Measurements from ENCODE around the gene STK39.
"Not testable (repeated sequence)": the region's sequence is repeated elsewhere in the genome, so short reads cannot be mapped to it uniquely, and the experiment has no call there.

Gene STK39

DNA sequence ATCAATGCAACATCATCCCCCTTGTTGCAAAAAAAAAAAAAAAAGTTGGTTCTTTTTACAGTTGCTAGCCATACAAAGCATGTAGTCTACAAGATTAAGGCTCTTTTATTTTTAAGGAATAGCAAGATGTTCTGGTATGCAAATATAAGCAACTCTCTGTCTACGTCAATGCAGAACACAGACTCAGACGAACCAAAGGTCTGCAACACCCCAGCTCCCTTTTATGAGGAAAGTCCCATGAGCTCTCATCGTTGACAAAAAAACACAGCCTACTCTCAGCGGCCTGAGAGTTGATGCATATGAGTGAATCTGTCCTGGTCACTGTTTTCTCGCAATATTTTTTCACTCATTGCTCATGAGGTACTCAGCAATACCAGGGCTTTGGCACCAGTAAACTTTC, 112.9 kb downstream of the STK39 start:
- DNase-seq = no peak

DNA sequence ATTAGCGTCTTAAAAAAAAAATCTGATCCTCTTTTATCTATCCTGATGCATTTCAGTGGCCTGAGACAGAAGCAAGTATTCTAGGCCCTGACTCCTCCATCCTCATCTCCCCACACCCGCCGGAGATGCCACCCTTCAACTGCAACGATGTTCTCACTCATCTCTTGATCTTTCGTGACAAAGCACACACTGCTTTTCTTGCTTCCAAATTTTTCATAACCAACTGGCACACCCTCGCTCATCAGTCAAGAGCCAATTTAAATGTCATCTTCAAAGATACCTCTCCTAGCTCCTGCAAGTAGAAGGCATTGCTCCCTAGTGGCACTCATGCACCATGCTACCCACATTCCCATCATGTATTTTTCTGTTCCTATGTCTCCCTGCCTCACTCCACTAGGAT, 115.0 kb downstream of the STK39 start:
- no peak for DNase-seq

DNA sequence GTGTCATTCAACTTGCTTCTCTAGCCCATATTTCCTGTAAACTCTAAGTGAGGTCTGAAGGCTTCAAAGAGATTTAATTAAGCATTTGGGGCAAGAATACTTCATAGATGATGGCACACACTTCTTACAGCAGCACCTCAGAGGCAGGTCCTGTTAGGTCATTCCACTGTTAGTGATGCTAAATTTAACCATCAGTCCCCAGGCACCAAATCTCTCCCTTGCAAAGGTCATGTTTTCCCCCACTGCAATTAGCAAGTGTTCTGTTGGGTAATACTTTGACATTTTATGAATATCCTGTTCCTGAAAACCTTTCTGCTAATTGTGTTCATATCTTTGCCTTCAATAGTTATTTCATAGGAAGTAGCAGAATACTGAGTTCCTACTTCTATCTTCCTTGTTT, 117.0 kb downstream of the STK39 start:
- DNase-seq = no peak

DNA sequence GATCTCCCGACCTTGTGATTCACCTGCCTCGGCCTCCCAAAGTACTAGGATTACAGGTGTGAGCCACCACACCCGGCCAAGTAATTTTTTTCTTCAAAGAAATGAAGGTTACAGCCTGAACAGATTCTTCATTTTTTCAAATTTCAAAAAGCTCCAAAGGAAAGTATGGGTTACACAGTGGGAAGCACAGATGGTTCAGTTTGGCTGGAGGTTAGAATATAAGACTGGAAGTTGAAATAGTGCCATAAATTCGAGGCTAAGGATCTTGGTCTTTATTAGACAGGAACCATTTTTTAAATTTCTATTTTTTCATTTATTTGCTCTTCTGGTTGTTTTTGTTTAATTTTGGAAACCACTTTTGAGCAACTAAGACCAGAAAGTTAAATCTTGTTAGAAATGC, 120.0 kb downstream of the STK39 start:
- no peak for DNase-seq

DNA sequence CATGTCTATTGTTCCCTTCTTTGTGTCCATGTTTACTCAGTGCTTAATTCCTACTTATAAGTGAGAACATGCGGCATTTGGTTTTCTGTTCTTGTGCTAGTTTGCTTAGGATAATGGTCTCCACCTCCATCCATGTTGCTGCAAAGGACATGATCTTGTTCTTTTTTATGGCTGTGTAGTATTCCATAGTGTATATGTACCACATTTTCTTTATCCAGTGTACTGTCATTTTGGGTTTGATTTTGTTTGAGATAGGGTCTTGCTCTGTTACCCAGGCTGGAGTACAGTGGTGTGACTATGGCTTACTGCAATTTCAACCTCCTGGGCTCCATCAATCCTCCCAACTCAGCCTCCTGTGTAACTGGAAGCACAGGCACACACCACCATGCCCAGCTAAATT, 125.2 kb downstream of the STK39 start:
- DNase-seq = not testable (repeated sequence)

DNA sequence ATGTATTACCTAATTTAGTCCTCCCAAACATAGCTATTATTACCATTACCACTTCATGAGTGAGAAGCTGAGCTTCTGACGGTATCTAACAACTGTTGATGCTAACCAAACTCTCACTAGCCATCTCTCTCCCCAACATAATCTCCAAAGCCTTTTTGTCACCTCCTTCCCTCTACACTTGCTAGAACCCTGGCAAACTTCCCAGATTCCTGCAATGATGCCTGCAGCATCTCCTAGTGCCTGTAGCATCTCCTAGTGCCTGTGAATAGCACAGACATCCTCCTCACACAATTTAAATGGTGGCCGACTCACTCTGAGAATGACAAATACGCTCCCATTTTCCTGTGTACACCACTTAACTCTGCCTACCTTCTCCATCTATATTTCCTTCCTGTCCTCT, 126.7 kb downstream of the STK39 start:
- DNase-seq = no peak

DNA sequence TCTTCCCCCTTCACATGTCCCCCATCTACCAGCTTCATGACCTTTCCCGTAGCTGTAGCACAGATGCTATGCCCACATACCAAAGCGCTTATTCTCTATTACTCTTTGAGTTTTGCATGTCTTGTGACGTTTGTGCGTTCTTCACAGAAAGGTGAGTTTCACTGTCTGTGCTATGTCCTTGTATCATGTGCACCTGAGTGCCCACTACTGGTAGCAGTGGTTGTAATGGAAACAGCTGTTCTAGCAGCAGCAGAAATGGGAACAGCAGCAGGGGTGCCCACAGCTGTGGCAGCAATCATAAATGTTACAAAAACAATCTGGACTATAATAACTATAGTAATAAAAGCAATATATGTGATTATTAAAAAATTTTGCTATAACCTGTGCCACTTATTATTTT, 127.1 kb downstream of the STK39 start:
- no peak for DNase-seq

DNA sequence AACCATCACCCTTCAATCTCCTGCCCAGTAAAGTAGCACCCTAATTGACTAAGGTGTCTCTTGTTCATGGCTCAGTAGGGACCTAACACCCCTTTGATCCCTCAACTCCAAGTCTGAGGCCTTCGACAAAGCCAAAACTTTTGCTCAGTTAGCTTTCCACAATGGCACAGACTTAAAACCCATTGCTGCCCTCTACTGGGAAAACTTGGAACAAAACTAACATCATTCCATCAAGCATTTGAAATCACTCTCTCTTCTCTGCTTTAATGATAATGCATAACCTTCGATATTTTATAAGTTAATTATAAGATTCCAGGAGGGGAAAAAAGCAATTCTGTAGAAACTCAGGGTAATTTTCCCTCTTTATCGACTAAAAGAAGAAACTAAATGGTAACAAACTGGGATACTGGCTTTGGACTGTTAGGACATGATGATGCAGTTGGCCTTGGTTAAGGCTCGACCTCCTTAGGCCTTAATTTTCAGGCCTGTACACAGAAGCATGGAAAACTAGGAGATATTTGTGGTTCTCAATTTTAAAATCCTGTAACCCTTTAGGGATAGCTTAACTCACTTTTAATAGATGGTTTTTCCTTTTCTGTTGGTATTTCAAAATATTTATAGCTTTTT, 127.8 kb downstream of the STK39 start:
- DNase-seq = no peak

DNA sequence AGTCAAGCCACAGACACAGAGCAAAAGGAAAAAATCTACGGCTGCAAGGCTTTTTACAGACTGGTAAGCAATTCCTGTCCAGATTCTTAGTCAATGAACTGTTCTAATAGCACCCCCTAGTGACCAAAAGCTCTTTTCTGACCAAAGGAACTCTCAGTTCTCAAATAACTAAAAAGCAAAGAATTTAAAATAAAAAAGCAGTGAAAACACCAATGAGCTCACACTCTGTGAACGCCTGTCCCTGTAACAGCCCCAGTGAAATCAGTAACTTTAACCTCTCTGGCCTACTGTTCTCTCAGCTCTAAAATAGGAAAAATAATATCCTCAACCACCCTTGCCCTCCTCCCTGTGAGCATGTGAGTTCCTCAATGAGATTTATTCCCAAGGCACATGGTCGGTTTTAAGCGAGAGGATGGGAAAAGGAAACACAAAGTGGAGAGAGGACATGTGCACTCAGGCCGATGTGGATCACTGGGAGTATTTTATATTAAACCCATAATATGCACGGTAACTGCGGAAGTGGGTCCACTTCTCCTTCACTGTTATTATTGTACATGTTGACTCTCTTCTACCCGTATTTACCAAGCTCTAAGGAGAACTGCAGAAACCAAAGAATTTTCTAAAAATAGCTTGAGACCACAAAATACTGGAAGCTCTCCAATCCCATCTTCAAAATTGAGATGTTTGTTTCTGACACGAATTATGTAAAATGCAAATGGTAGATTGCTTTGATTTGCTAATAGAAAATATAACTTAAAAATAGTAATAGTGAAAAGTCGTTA, 128.5 kb downstream of the STK39 start:
- no peak for DNase-seq

DNA sequence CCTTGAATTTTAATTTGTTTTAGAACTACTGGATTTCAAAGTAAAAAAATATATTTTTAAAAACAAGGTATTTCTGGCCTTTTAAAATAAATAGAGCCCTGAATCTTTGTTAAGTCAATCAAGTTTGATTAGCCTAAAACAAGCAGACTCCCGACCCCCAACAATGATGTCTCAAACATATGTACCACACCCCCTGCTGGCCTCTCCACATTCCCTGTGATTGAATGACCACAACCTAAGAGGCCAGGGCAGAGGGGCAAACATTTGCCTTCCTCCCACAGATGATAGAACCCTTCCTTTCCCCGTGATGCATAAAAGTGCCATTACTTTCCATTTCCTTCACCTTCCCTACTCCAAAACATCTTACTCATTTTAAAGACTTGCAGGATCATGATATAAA, 130.9 kb downstream of the STK39 start:
- DNase-seq = no peak

DNA sequence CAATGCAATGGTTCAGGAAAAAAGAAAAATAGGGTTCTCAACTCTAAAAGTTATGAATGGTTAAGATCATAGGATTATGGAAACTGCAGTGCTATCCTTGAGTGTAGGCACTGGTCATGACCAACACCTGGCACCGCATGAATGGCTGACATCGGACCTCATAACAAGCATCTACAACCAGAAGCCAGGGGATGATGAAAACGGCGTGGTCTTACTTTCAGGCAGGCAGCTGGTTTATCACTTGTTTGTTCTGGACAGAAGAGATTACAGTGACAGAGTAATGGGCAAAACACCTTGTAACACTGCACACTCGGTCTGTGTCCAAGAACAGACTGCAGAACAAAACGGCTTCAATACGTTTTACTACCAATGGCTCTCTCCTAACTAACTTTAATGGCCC, 132.8 kb downstream of the STK39 start:
- no peak for DNase-seq

DNA sequence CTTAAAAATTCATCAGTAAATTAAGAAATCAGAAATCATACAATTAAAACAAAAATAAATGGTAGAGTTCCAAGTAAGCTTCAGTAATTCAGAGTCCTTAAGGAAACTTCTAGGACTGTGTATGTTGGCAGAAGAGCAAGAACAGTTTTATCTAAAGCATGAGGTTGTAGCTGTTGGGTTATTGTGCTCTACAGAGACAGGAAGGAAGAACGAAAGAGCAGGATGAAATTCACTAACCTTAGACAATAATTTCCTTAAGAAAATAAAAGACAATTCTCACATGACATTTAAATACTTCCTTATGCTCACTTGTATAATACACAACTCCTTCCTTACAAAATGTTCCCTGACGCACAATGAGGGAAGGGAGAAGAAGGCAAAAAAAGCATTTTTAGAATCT, 133.4 kb downstream of the STK39 start:
- DNase-seq = no peak

DNA sequence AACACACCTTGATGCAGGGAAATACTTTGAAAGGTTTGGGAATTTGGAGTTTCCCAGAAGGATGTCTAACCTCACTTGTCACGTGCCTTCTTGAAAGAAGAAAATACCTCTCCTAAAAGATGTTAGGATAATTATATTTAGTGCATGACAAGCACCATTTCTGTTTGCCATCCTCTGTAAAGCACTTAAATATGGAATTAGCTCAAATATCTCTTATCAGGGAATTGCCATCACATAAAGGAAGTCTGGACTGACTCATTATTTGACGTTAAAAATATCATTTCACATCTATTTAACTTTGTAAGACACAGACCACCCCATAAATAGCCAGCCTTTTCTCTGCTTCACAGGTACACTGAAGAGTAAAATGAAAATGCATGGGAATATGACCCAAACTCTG, 140.1 kb downstream of the STK39 start:
- no peak for DNase-seq

DNA sequence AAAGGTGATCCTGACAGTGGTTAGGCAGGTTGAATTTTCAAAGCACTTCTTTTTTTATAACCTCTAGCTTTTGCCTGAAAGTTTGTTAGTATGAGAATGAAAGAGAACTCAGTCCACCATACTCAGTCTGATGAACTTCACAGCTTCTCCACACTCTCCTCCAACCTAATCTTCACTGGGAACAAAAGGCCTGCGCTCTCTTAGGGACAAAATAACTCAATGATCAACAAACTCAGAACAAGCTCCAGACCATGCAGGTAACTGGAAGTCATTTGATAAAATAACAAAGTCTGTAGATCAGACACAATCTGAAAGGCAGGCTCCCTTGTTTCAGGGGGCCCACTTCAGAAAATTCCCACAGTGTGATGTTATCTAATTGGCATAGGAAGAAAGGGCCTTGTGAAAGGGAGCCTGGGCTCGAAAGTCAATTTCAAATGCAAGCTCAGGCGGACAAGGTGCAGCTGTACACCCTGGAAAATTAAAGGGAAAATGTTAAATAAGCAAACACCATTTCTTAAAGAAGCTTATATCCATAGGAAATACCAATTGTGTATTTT, 142.2 kb downstream of the STK39 start:
- DNase-seq = no peak

DNA sequence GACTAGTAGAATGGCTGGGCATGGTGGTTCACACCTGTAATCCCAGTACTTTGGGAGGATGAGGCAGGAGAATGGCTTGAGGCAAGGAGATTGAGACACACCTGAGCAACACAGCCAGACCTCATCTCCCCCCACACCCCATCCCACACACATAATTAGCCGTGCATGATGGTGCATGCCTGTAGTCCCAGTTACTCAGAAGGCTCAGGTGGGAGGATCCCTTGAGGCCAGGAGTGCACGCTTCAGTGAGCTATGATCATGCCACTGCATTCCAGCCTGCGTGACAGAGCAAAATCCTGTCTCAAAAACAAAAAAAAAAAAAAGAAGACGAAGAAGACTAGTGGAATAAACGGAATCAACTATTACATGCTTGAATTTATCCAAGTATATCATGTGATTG, 150.0 kb downstream of the STK39 start:
- DNase-seq = no peak

DNA sequence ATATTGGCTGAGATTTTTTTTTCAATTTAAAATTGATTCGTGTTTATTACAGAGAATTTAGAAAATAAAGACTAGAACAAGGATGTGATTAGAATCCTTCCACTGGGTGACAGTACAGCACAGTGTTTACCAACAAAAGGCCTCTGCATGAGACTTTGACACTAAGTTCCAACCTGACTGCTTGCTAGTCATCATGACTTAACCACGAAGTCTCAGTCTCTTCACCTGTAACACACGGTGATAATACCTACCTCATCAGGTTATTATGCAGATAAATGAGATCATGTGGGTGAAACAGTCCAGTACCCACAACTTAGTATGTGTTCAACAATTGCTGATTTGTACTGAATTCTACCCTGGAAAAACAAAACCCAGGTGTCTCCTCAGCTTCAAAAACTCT, 151.2 kb downstream of the STK39 start:
- no peak for DNase-seq

DNA sequence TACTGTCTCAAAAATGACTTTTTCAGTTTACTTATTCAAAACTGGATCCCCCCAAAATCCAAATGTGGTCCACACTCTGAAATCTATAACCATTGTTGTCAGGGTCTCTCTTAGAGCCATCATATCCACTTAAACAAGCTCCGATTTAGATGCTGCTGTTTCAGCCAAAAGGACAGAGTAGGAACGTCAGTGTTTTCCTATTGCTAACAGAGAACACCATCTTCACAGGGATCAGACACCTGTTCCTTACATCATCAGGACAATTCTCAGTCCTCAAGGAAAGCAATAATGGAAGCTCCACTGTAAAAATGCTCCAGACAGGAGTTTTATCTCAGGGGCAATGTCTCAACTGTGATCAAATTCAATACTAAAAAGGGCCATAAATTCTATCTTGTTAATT, 155.4 kb downstream of the STK39 start:
- no peak for DNase-seq

DNA sequence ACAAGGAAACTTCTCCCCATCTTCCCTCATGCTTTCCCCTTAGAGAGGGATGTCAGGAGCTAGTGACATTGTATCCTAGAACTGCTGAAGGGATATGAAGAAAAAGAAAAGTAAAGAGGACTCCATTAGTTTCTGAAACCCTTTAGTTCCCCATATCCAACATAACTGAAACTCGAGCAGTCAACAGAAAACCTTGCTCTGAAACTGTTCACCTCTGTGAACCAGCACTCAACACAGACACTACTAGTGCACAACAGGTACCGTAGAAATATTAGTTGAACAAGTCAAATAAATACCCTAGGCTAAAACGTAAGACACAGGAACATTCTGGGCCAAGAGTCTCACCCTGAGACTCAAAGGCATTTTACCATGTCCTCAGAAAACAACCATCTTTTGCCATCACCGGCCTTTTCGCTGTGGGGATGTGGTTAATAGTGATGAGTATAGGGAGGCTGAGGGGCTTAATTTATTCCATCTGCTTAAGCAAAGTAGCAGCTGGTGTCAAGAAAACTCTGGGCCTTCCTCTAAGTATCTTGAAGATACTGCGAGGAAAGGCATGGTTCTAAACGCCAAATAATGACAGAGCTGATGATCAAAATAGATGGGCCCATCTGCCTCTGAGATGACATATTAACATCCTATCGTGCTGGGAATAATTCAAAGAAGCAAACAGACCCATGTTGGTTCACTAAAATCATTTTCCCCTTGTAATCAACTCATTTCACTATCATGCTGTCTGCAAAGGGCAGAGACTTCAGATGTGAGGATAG, 156.8 kb downstream of the STK39 start:
- DNase-seq = no peak

DNA sequence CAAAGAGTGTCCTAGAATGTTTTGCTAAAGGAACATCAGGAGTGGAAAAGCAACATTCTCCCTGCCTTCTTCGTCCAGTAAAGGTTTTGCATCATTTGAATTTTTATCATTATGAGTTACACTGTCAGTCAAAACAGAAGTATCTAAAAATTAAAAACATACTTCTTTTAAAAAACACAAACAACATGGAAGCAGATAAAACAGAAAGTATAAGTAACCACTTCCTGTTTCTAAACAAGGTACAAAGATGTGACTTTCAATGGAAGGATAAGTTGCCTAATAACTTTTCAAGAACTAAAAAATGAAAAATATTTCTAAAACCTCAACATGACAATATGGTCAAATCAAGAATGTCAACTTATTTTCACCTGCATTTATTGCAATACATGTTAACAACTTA, 158.2 kb downstream of the STK39 start:
- DNase-seq = no peak

DNA sequence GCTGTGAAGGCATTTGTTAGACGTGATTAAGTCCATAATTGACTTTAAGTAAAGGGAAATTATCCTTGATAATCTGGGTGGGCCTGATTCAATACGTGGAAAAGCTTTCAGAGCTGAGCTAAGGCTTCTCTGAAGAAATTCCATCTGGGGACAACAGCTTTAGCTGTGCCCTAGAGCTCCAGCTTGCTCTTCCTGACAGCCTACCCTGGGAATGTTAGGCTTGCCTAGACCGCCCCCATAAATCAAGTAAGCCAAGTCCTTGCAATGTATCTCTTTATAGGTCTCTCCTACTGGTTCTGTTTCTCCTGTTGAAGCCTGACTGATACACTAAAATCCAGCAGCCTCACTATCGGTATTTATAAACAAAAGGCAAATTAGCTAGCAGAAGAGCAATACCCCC, 160.0 kb downstream of the STK39 start:
- DNase-seq = no peak

DNA sequence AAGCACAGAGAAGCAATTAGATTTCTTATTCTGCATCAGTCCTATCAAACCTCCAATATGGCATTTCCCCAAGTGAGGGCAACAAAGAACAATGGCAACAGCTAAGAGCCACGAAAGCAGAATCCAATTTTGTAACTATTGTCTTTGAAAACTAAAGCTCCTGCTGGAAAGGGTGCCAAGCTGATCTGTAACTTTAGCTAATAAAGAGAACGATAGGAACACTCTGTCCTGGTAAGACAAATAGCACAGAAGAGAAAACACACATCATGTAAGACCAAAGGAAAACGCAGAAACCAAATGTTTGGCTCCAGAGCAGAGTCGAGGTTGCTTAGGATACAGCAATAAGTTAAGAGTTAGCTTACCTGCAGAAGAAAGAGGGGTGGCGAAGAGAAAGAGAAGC, 160.5 kb downstream of the STK39 start:
- no peak for DNase-seq

DNA sequence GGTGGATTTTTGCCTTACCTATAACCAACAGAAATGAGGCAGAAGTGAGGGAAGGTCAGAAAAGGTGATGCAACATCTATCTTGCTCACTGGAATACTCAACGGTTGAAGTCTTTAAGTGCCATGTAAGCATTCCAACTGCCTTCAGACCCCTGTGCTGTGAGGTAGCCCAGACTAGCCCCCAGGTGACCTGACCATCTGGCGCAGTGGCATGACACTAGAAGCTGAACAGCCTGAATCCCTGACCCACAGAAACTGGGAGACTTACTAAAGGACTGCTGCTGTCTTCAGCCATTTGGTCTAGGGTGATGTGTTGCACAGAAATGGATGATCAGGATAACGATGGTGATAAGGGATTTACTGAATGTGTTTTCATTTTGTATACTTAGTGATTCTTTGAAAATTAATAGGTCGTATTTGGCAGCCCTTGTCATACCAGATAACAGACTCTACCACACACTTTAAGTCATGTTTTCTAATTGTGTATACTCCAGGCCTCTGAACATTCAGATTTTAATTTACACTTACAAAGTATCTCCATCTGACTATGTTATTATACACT, 161.5 kb downstream of the STK39 start:
- no peak for DNase-seq

DNA sequence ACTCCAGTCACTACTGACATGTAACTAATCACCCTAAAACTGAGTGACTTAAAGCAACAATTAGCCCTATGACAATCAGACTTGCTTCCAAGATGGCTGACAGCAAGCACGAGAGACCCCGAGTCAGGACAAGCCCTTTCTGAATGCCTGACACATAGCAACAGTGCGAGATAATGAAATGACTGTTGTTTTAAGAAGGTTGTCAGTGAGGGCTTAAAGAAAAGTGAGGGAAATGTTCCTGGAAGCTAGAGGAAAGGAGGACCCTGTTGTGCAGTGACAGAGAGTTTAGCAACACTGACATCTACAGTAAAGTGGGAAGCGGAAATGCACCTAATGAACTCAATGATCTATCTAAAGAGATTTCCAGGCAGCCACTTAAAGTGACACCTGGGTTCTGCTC, 163.1 kb downstream of the STK39 start:
- DNase-seq = no peak

DNA sequence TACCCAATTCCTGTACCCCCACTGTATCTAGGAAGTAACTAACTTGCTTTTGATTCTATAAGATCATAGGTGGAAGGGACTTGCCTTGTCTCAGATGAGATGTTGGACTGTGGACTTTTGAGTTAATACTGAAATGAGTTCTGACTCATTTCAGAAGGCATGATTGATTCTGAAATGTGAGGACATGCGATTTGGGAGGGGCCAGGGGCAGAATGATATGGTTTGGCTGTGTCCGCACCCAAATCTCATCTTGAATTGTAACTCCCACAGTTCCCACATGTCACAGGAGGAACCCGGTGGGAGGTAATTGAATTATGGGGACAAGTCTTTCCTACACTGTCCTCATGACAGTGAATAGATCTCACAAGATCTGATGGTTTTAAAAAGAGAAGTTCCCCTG, 165.9 kb downstream of the STK39 start:
- not testable (repeated sequence) for DNase-seq
